ENCODE measurements around the gene TRPC3. TPM values are rescaled to one million over a fixed set of nuclear protein-coding genes. Genes with fewer than 3 reads are reported as not detected.

Gene TRPC3
- total and polyA plus RNA-seq, 7 donors, result 0.04 to 0.15 (median 0.08) TPM; not detected in 1

GRCh38 chr4:121908346-121908745, 43.5 kb downstream of the TRPC3 start:
- Histone ChIP-seq H3K27me3 (ENCODE audit: insufficient read depth in 3 of 3, low read length in 2 of 3) (no peaks in the 10 kb centered on the region), H3K27ac (no peak overlapping the region), H3K36me3 (ENCODE audit: insufficient read depth in 1 of 2, low read depth in 1 of 2) (no peaks in the 10 kb centered on the region), H3K9me3 (no peaks in the 10 kb centered on the region), H3K4me3 (no peak overlapping the region), H3K4me1 (no peaks in the 10 kb centered on the region)
- no peak for DNase-seq
- intact Hi-C loops (cut with DNase I), result no loop called here
- TF ChIP-seq CTCF (IDR thresholded peaks at IDR 0.05), result no peak
- no peak for ATAC-seq
- WGBS, 3 donors, result 96 to 99% (median 97%) methylated on average over 1 of the region's 1 CpG

- TF ChIP-seq CTCF (IDR thresholded peaks at IDR 0.05), result peak; percentile 72
- Histone ChIP-seq H3K27ac (no peak overlapping the region), H3K27me3 (ENCODE audit: insufficient read depth in 3 of 3, low read length in 2 of 3) (no peaks in the 10 kb centered on the region), H3K4me3 (no peak overlapping the region), H3K36me3 (ENCODE audit: insufficient read depth in 1 of 2, low read depth in 1 of 2) (no peaks in the 10 kb centered on the region), H3K9me3 (no peaks in the 10 kb centered on the region), H3K4me1 (no peaks in the 10 kb centered on the region)
- peak in 3 of 4 donors; percentile 40 to 76 (median 42) for ATAC-seq
- intact Hi-C loops (cut with DNase I), result loop anchor here (5.0 kb wide), 2 partner anchors 322 to 677 kb away; no protein-coding TSS in a partner anchor
- WGBS, 3 donors, result 61 to 67% (median 64%) methylated on average over 4 of the region's 4 CpGs
- DNase-seq, result no peak
These were observed 51.5 kb downstream of the TRPC3 start for GRCh38 chr4:121900132-121900983.

GRCh38 chr4:121898150-121898549, 53.7 kb downstream of the TRPC3 start:
- no peaks in the 10 kb centered on the region for H3K36me3 ChIP-seq (ENCODE audit: insufficient read depth in 1 of 2, low read depth in 1 of 2)
- ATAC-seq, result no peak
- DNase-seq, result no peak
- TF ChIP-seq CTCF (IDR thresholded peaks at IDR 0.05), result no peak
- no peak overlapping the region for H3K27ac ChIP-seq
- WGBS, 3 donors, result 33 to 40% (median 38%) methylated on average over 6 of the region's 6 CpGs
- no peaks in the 10 kb centered on the region for H3K9me3 ChIP-seq
- intact Hi-C loops (cut with DNase I), result loop anchor here in 1 of 2 donors (5.0 kb wide), 1 partner anchor 679 kb away; no protein-coding TSS in a partner anchor
- no peak overlapping the region for H3K4me3 ChIP-seq
- H3K27me3 ChIP-seq (ENCODE audit: insufficient read depth in 3 of 3, low read length in 2 of 3), result no peaks in the 10 kb centered on the region
- H3K4me1 ChIP-seq, result no peaks in the 10 kb centered on the region

- ATAC-seq (no peak), DNase-seq (no peak)
- Histone ChIP-seq H3K27me3 (ENCODE audit: insufficient read depth in 3 of 3, low read length in 2 of 3) (no peaks in the 10 kb centered on the region), H3K27ac (no peak overlapping the region), H3K9me3 (no peaks in the 10 kb centered on the region), H3K36me3 (ENCODE audit: insufficient read depth in 1 of 2, low read depth in 1 of 2) (no peaks in the 10 kb centered on the region), H3K4me1 (no peaks in the 10 kb centered on the region), H3K4me3 (no peak overlapping the region)
- intact Hi-C loops (cut with DNase I), result no loop called here
- WGBS, 3 donors, result 95 to 98% (median 96%) methylated on average over 1 of the region's 1 CpG
- TF ChIP-seq CTCF (IDR thresholded peaks at IDR 0.05), result no peak
These were observed 63.7 kb downstream of the TRPC3 start for GRCh38 chr4:121888134-121888533.

Measured in psoas muscle (tissue), 8 donors.